H4 (cell line): ENCODE data around the gene LDAH. TPM values are rescaled to one million over a fixed set of nuclear protein-coding genes. Genes with fewer than 3 reads are reported as not detected.

Source experiments
- DNase-seq: peaks from one replicate; pipeline ENCODE4 v3.0.0-alpha.2; 2015; ENCODE audit warnings: low spot score
- total RNA-seq: library from RNA; depleted of rRNA; stranded (reverse); fragments of >200 nt; shearing (Covaris generic); gene quantifications from 2 replicates; pipeline ENCODE4 v1.2.3, GENCODE V29; 2014

The LDAH gene
- total RNA-seq, 1 experiment from 2014 or later = 21.5 TPM

GRCh38 chr2:20652673-20653575 lies 170.0 kb downstream of the LDAH start:
- DNase-seq = no peak

DNA sequence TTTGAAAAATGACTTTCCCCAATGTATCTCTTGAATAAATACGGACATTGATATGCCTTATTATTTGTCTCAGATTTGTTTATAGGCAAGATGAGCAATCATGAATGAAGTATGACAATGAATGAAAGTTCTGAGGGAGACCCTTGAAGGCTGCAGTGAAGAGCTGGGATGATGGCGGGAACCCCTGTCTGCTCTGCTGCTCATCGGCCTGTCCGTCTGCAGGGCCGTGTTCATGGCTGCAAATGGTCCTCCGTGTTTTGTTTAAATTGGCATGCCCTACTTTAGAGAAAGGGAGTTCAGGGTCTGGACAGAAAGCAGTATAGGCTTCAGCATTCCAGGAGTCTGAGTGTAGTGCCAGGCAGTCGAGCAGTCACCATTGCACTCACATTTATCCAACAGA lies 170.8 kb downstream of the LDAH start:
- DNase-seq = no peak

DNA sequence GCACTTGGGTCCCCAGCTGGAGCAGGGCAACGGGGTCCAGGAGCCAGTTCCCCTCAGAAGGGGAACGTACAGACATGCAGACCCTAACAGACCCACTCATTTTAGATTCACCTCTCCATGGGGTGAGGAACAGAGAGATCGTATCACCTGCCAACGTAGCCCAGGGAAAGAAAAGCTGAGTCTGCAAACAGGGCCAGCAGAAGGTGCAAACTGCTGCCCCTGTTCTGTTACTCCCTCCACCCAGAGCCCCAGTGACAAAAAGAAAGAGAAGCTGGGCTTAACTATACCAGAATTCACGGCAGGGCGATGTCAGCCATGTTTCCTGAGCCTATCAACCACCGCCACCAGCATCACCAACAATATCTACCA lies 171.2 kb downstream of the LDAH start:
- DNase-seq = no peak

- DNase-seq = peak; percentile 55
Measured at GRCh38 chr2:20650877-20651730, 171.8 kb downstream of the LDAH start, which contains the start of gene HS1BP3. HS1BP3 (minus strand) TSS chr2:20651098; CDS start chr2:20651063, 35 bp downstream.

GRCh38 chr2:20650393-20650876 lies 172.5 kb downstream of the LDAH start:
- no peak for DNase-seq

GRCh38 chr2:20649976-20650375 lies 172.9 kb downstream of the LDAH start:
- no peak for DNase-seq

- no peak for DNase-seq
Measured at GRCh38 chr2:20649576-20649975, 173.3 kb downstream of the LDAH start.

GRCh38 chr2:20648831-20649230 lies 174.1 kb downstream of the LDAH start:
- no peak for DNase-seq

DNA sequence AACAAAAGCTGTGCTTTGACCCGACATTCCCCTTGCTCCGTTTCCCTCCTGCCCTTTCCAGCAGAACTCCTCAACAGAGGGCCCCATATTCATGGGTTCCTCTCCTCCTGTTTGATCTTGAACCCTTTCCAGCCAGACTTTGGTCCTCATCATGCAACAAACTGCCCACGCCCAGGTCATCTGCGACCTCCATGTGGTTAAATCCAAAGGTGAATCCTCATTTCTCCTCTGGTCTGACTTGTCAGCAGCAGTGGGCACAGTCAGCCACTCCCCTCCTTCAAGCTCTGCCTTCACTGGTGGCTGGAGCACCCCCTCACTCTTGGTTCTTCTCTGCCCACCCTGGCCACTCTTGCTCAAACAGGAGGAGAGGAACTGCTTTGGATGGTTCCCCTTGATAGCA lies 174.7 kb downstream of the LDAH start:
- DNase-seq = no peak

GRCh38 chr2:20647738-20648137 lies 175.2 kb downstream of the LDAH start:
- DNase-seq = no peak

- no peak for DNase-seq
Measured at GRCh38 chr2:20647211-20647610, 175.7 kb downstream of the LDAH start.

DNA sequence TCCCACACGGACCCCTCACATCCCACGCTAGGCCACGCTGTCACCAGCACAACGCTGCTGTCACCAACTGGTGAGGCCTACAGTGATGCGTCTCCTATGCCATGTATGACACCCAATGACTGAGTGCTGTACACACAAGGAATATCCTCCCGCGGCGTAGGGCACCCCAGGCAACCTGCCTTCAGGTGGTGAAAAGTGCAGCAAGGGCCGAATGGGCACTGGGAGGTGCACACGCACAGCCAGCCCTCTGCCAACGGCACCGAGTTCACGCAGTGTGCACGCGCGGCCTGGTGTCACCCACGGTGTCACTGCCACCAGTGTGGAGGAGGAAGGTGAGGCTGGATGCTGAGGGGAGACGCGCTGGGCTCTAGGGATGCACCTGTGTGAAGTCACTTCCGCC lies 176.5 kb downstream of the LDAH start:
- DNase-seq = no peak

GRCh38 chr2:20645761-20646160 lies 177.1 kb downstream of the LDAH start:
- DNase-seq = no peak

DNA sequence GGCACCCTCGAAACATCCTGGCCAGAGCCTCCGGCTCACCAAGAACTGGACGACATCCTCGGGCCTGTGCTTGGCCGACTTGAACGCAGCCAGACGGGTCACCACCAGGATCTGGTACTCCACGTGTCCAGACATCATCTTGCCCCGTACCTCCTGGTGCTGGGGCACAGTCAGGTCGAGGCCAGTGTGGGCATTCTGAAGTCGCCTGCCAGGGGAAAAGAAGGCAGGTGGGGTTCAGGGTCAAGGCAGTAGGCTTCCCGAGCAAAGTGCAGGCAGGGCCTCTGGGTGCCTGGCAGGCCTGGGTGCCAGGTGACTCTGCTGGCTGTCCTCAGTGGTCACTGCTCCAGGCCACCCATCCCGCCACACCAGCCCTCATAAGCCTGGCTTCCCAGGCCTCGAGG lies 177.6 kb downstream of the LDAH start:
- DNase-seq = no peak

- no peak for DNase-seq
Measured at GRCh38 chr2:20643826-20644225, 179.1 kb downstream of the LDAH start.

DNA sequence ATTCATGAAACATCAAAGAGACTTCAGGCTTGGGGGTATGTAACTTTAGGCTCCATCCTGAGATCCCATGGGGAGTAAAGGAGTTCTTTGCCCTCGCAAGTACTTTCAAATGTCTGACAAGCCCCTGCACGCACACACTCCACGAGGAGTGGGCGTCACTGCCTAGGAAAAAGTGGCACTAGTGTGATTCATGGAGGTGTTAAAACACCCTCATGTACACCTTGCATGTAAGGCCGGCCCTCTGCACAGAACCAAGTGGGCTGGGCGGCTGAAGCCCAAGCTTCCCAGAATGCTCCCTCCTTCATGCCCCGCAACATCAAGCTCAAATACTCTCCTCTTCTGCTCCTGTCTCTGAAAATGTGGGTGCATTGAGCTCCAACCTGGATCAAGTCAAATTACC lies 179.8 kb downstream of the LDAH start:
- no peak for DNase-seq

- DNase-seq = peak; percentile 21
Measured at GRCh38 chr2:20642055-20642971, 180.6 kb downstream of the LDAH start.

- no peak for DNase-seq
Measured at GRCh38 chr2:20641123-20641985, 181.5 kb downstream of the LDAH start.

GRCh38 chr2:20640411-20641122 lies 182.3 kb downstream of the LDAH start:
- DNase-seq = no peak
